H9 (cell line): ENCODE measurements around the gene TOR1A. TPM values are rescaled to one million over a fixed set of nuclear protein-coding genes. Genes with fewer than 3 reads are reported as not detected.

Experiments
- DNase-seq: peaks from one replicate; pipeline ENCODE4 v3.0.0-alpha.2; 2017
- H2AFZ ChIP-seq: one replicate; pipeline ENCODE4 v1.6.1; 2013; ENCODE audit warnings: mild to moderate bottlenecking, low read length, control low read depth, moderate library complexity
- H2AK5ac ChIP-seq: 2 replicates; pipeline ENCODE4 v1.6.1; 2013; ENCODE audit warnings: low read length, control low read depth, mixed read lengths; ENCODE audit not compliant: insufficient read length
- H2BK120ac ChIP-seq: one replicate; pipeline ENCODE4 v1.6.1; 2013; ENCODE audit warnings: low read depth, mild to moderate bottlenecking, low read length, control low read depth, inconsistent platforms; ENCODE audit not compliant: poor library complexity, severe bottlenecking
- H2BK12ac ChIP-seq: 2 replicates; pipeline ENCODE4 v1.6.1; 2013; ENCODE audit warnings: low read length, control low read depth, mixed read lengths, low read depth; ENCODE audit not compliant: insufficient read length
- H2BK15ac ChIP-seq: 2 replicates; pipeline ENCODE4 v1.6.1; 2013; ENCODE audit warnings: low read depth, low read length, control low read depth
- H2BK20ac ChIP-seq: one replicate; pipeline ENCODE4 v1.6.1; 2013; ENCODE audit warnings: low read depth, mild to moderate bottlenecking, low read length, control low read depth, inconsistent platforms; ENCODE audit not compliant: poor library complexity, severe bottlenecking
- H2BK5ac ChIP-seq: 2 replicates; pipeline ENCODE4 v1.6.1; 2013; ENCODE audit warnings: low read length, control low read depth, mixed read lengths; ENCODE audit not compliant: insufficient read length
- H3K14ac ChIP-seq: 2 replicates; pipeline ENCODE4 v1.6.1; 2013; ENCODE audit warnings: low read length, control low read depth; ENCODE audit not compliant: insufficient read depth
- H3K18ac ChIP-seq: 2 replicates; pipeline ENCODE4 v1.6.1; 2013; ENCODE audit warnings: low read depth, mild to moderate bottlenecking, mixed read lengths, low read length, control low read depth; ENCODE audit not compliant: insufficient read length
- H3K23ac ChIP-seq: 2 replicates; pipeline ENCODE4 v1.6.1; 2013; ENCODE audit warnings: low read length, control low read depth, mixed read lengths, low read depth; ENCODE audit not compliant: insufficient read length
- H3K23me2 ChIP-seq: 2 replicates; pipeline ENCODE4 v1.6.1; 2013; ENCODE audit warnings: low read depth, mild to moderate bottlenecking, mixed read lengths, low read length, control low read depth; ENCODE audit not compliant: insufficient read length, poor library complexity, severe bottlenecking
- H3K27ac ChIP-seq: 2 replicates; pipeline ENCODE4 v1.5.1; 2013; ENCODE audit warnings: low read length, control low read depth, mixed read lengths, low read depth; ENCODE audit not compliant: insufficient read length
- H3K27me3 ChIP-seq: 2 replicates; pipeline ENCODE4 v1.6.1; 2013; ENCODE audit warnings: low read length, control low read depth, inconsistent platforms; ENCODE audit not compliant: insufficient read depth
- H3K4ac ChIP-seq: 2 replicates; pipeline ENCODE4 v1.6.1; 2013; ENCODE audit warnings: low read depth, mild to moderate bottlenecking, control low read depth, inconsistent platforms, low read length, moderate library complexity
- H3K4me1 ChIP-seq: 2 replicates; pipeline ENCODE4 v1.6.1; 2013; ENCODE audit warnings: low read length, control low read depth, inconsistent platforms; ENCODE audit not compliant: insufficient read depth
- H3K4me2 ChIP-seq: 2 replicates; pipeline ENCODE4 v1.6.1; 2013; ENCODE audit warnings: low read length, control low read depth, mixed read lengths; ENCODE audit not compliant: insufficient read length, insufficient read depth
- H3K56ac ChIP-seq: 2 replicates; pipeline ENCODE4 v1.6.1; 2013; ENCODE audit warnings: low read depth, mild to moderate bottlenecking, mixed read lengths, low read length, control low read depth; ENCODE audit not compliant: insufficient read length
- H3K79me1 ChIP-seq: 2 replicates; pipeline ENCODE4 v1.6.1; 2013; ENCODE audit warnings: low read depth, mild to moderate bottlenecking, moderate library complexity, low read length, control low read depth, inconsistent platforms; ENCODE audit not compliant: insufficient read depth, poor library complexity, severe bottlenecking
- H3K79me2 ChIP-seq: 2 replicates; pipeline ENCODE4 v1.6.1; 2013; ENCODE audit warnings: low read length, control low read depth, inconsistent platforms; ENCODE audit not compliant: insufficient read depth
- H3K9ac ChIP-seq: 2 replicates; pipeline ENCODE4 v1.6.1; 2013; ENCODE audit warnings: low read length, control low read depth, mixed read lengths; ENCODE audit not compliant: insufficient read length; ENCODE audit errors: extremely low read depth
- H3K9me3 ChIP-seq: one replicate; pipeline ENCODE4 v1.6.1; 2013; ENCODE audit warnings: low read depth, low read length, inconsistent platforms; ENCODE audit not compliant: control insufficient read depth
- H3T11ph ChIP-seq: one replicate; pipeline ENCODE4 v1.6.1; 2013; ENCODE audit warnings: mild to moderate bottlenecking, low read length, control low read depth, inconsistent platforms
- H4K20me1 ChIP-seq: one replicate; pipeline ENCODE4 v1.6.1; 2013; ENCODE audit not compliant: control insufficient read depth, insufficient read length, insufficient read depth
- H4K5ac ChIP-seq: 2 replicates; pipeline ENCODE4 v1.6.1; 2013; ENCODE audit warnings: low read depth, mild to moderate bottlenecking, mixed read lengths, low read length, control low read depth; ENCODE audit not compliant: insufficient read length
- H4K8ac ChIP-seq: replicated peaks from 2 replicates; pipeline ENCODE4 v1.6.1; 2013; ENCODE audit warnings: low read length, control low read depth, mixed read lengths, low read depth; ENCODE audit not compliant: insufficient read length
- H4K91ac ChIP-seq: 2 replicates; pipeline ENCODE4 v1.6.1; 2013; ENCODE audit warnings: low read depth, mild to moderate bottlenecking, moderate library complexity, mixed read lengths, low read length, control low read depth; ENCODE audit not compliant: insufficient read length
- H3K27ac Mint-ChIP-seq, 3 experiments: 2 replicates in 2 of 3; 3 replicates in 1 of 3; pipeline ENCODE4 v1.8.0; 2020 to 2021; ENCODE audit warnings: mixed read lengths in 3 of 3, mild to moderate bottlenecking in 1 of 3, moderate library complexity in 1 of 3
- H3K27me3 Mint-ChIP-seq: 2 replicates; pipeline ENCODE4 v1.8.0; 2021; ENCODE audit warnings: low read depth, mild to moderate bottlenecking, moderate library complexity, mixed read lengths
- H3K36me3 Mint-ChIP-seq, 3 experiments: 2 replicates in 2 of 3; 3 replicates in 1 of 3; pipeline ENCODE4 v1.8.0; 2020 to 2021; ENCODE audit warnings: low read depth in 3 of 3, mixed read lengths in 3 of 3; ENCODE audit not compliant: insufficient read depth in 1 of 3
- H3K4me1 Mint-ChIP-seq, 2 experiments: 2 replicates each; pipeline ENCODE4 v1.8.0; 2020; ENCODE audit warnings: mixed read lengths in 2 of 2
- H3K4me3 Mint-ChIP-seq, 2 experiments: 2 replicates in 1 of 2; 3 replicates in 1 of 2; pipeline ENCODE4 v1.8.0; 2020 to 2021; ENCODE audit warnings: mild to moderate bottlenecking in 2 of 2, mixed read lengths in 2 of 2, moderate library complexity in 1 of 2
- H3K9me3 Mint-ChIP-seq, 2 experiments: 2 replicates in 1 of 2; 3 replicates in 1 of 2; pipeline ENCODE4 v1.8.0; 2020; ENCODE audit warnings: mild to moderate bottlenecking in 2 of 2, mixed read lengths in 2 of 2, moderate library complexity in 1 of 2
- WGBS: extraction: QIAGEN DNeasy Blood & Tissue Kit; methylation state at CpG from one replicate; pipeline ENCODE4 v1.1.7; 2013; ENCODE audit warnings: missing lambda C conversion rate, low lambda C conversion rate, mixed read lengths; ENCODE audit not compliant: insufficient read length; ENCODE audit errors: extremely low coverage; 5-methylcytosine and 5-hydroxymethylcytosine counted together
- total RNA-seq: library from RNA; stranded (reverse); gene quantifications from 2 replicates; pipeline ENCODE4 v1.2.1, GENCODE V29; 2021
- TF ChIP-seq, protein P1 (sequence below): fragments of 200-600 bp; sonication (generic); conservative IDR thresholded peaks from 3 replicates; pipeline ENCODE4 v1.8.0; 2021; ENCODE audit warnings: antibody characterized with exemption, mild to moderate bottlenecking

The TOR1A gene
- total RNA-seq, 1 experiment from 2014 or later: 60.1 TPM

DNA sequence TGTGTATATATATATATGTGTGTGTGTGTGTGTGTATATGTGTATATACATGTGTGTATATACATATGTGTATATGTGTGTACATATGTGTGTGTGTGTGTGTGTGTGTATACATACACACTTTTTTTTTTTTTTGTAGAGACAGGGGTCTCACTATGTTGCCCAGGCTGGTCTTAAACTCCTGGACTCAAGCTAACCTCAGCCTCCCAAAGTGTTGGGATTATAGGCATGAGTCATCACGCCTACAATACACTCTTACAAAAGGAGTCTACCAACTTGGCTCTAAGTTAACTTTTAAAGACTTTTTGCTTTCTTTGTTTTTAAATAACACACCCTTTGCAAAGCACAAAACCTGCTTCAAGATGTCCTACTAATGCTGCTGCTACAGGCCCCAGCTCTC, 9.0 kb upstream of the TOR1A start:
- Histone ChIP-seq H2AK5ac (no peak overlapping the region), H3K27ac (no peak overlapping the region), H2BK12ac (no peak overlapping the region), H4K8ac (no peak overlapping the region), H2BK120ac (no peak overlapping the region), H3K79me2 (no peaks in the 10 kb centered on the region; the same call in 1 of the 2 replicates), H3K9me3 (no peaks in the 10 kb centered on the region), H3K23ac (no peak overlapping the region), H3K18ac (no peak overlapping the region), H2BK20ac (no peak overlapping the region), H3K4me1 (peaks cover 6% of the 10 kb centered on the region; the same call in 1 of the 2 replicates), H2BK5ac (no peak overlapping the region), H3K27me3 (no peaks in the 10 kb centered on the region), H4K91ac (no peak overlapping the region), H3K14ac (no peak overlapping the region), H3K9ac (no peak overlapping the region), H3K4ac (no peak overlapping the region), H2BK15ac (no peak overlapping the region), H4K5ac (no peak overlapping the region), H3K23me2 (peaks cover 10% of the 10 kb centered on the region), H3K56ac (no peak overlapping the region), H3K4me2 (no peak overlapping the region), H2AFZ (no peak overlapping the region), H4K20me1 (no peaks in the 10 kb centered on the region), H3T11ph (no peak overlapping the region), H3K79me1 (no peaks in the 10 kb centered on the region)
- Mint-ChIP-seq H3K36me3 (peaks cover 22 to 49% (median 44%) of the 10 kb centered on the region in 3 experiments), H3K27ac (no peak overlapping the region), H3K9me3 (no peaks in the 10 kb centered on the region; a peak in 1 of 5 replicates), H3K27me3 (no peaks in the 10 kb centered on the region), H3K4me1 (peaks cover 26 to 27% of the 10 kb centered on the region in 2 experiments), H3K4me3 (peak overlapping the region; percentile 99 to 100; a peak in 3 of 5 replicates)
- TF ChIP-seq, protein P1, sequence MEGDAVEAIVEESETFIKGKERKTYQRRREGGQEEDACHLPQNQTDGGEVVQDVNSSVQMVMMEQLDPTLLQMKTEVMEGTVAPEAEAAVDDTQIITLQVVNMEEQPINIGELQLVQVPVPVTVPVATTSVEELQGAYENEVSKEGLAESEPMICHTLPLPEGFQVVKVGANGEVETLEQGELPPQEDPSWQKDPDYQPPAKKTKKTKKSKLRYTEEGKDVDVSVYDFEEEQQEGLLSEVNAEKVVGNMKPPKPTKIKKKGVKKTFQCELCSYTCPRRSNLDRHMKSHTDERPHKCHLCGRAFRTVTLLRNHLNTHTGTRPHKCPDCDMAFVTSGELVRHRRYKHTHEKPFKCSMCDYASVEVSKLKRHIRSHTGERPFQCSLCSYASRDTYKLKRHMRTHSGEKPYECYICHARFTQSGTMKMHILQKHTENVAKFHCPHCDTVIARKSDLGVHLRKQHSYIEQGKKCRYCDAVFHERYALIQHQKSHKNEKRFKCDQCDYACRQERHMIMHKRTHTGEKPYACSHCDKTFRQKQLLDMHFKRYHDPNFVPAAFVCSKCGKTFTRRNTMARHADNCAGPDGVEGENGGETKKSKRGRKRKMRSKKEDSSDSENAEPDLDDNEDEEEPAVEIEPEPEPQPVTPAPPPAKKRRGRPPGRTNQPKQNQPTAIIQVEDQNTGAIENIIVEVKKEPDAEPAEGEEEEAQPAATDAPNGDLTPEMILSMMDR: no peak
- no CpG with 5 or more reads among the region's 1 CpG for WGBS
- DNase-seq: no peak
